Tibial artery (tissue), 4 donors: ENCODE measurements around the gene ABCG8.
A peak's percentile ranks its signal among the peaks of the same experiment; 100 is the strongest.

Source experiments
- DNase-seq, 2 donors: peaks; one replicate each; pipeline ENCODE4 v3.0.0-alpha.2; 2019
- H3K27ac ChIP-seq, 2 donors: fragments of 200-600 bp; sonication (generic) in 1 of 2; 1 replicate in 1 of 2; 2 replicates in 1 of 2; pipeline ENCODE4 v1.5.1; 2018 to 2019; ENCODE audit warnings: mild to moderate bottlenecking in 1 of 2
- H3K27me3 ChIP-seq, 2 donors: fragments of 200-600 bp; sonication (generic) in 1 of 2; one replicate each; pipeline versions ENCODE4 v1.5.1 to v1.6.0; 2016 to 2019
- H3K36me3 ChIP-seq, 3 donors: fragments of 200-600 bp; sonication (generic) in 2 of 3; one replicate each; pipeline ENCODE4 v1.5.1; 2016 to 2019; ENCODE audit warnings: mild to moderate bottlenecking in 2 of 3
- H3K4me1 ChIP-seq, 4 donors: fragments of 200-600 bp; sonication (generic) in 2 of 4; 1 replicate in 3 of 4; 2 replicates in 1 of 4; pipeline ENCODE4 v1.5.1; 2016 to 2019
- H3K4me3 ChIP-seq, 2 donors: fragments of 200-600 bp; sonication (generic) in 1 of 2; 1 replicate in 1 of 2; 2 replicates in 1 of 2; pipeline ENCODE4 v1.5.1; 2018 to 2019; ENCODE audit warnings: mild to moderate bottlenecking in 2 of 2
- H3K9me3 ChIP-seq, 3 donors: fragments of 200-600 bp; sonication (generic) in 1 of 3; one replicate each; pipeline ENCODE4 v1.5.1; 2016 to 2019
- CTCF ChIP-seq, 2 experiments: fragments of 200-600 bp in 1 of 2; fragments of 450-650 bp in 1 of 2; IDR thresholded peaks; one replicate each; pipeline ENCODE4 v1.5.1; 2017 to 2019; ENCODE audit warnings: antibody characterized with exemption in 2 of 2, mild to moderate bottlenecking in 1 of 2, moderate library complexity in 1 of 2
- intact Hi-C: fragments of 100-400 bp; cut with DNase I; formaldehyde crosslinking; loops from one replicate; pipeline ENCODE4 v1.15.0; 2023; ENCODE audit warnings: low total_unique reads

ABCG8 gene

GRCh38 chr2:43838560-43839267 lies at the start of gene ABCG8, which contains the start of gene ABCG5:
ABCG8 (plus strand) TSS chr2:43838971; CDS start chr2:43839054, 83 bp downstream.
ABCG5 (minus strand) TSS chr2:43838839; CDS start chr2:43838679, 160 bp downstream.
- Histone ChIP-seq H3K36me3 (no peaks in the 10 kb centered on the region), H3K4me1 (no peaks in the 10 kb centered on the region), H3K4me3 (no peak within 1 kb of the TSS), H3K27ac (no peak within 1 kb of the TSS), H3K27me3 (peaks cover 0 to 8% of the 10 kb centered on the region in 2 donors), H3K9me3 (no peaks in the 10 kb centered on the region)
- no peak for DNase-seq
- no peak for TF ChIP-seq CTCF (IDR thresholded peaks at IDR 0.05)
- intact Hi-C loops, result no loop called here

- no peak for TF ChIP-seq CTCF (IDR thresholded peaks at IDR 0.05)
- H3K4me1 ChIP-seq, result peaks cover 0 to 22% (median 4%) of the 10 kb centered on the region in 4 donors
- H3K36me3 ChIP-seq, result peaks cover 7 to 46% (median 14%) of the 10 kb centered on the region in 3 donors
- H3K27me3 ChIP-seq, result no peaks in the 10 kb centered on the region
- H3K9me3 ChIP-seq, result no peaks in the 10 kb centered on the region
- peak overlapping the region; percentile 26 to 42 for H3K27ac ChIP-seq
- H3K4me3 ChIP-seq, result no peak overlapping the region
- DNase-seq, result no peak
- intact Hi-C loops, result no loop called here
Observed at GRCh38 chr2:43790147-43790546, 48.6 kb upstream of the ABCG8 start.

GRCh38 chr2:43791035-43791765 lies 47.6 kb upstream of the ABCG8 start:
- H3K27me3 ChIP-seq, result no peaks in the 10 kb centered on the region
- no peaks in the 10 kb centered on the region for H3K9me3 ChIP-seq
- no peak overlapping the region for H3K4me3 ChIP-seq
- TF ChIP-seq CTCF (IDR thresholded peaks at IDR 0.05), result no peak
- no peak for DNase-seq
- H3K4me1 ChIP-seq, result peaks cover 0 to 22% (median 4%) of the 10 kb centered on the region in 4 donors
- intact Hi-C loops, result no loop called here
- peaks cover 7 to 54% (median 17%) of the 10 kb centered on the region in 3 donors for H3K36me3 ChIP-seq
- H3K27ac ChIP-seq, result peak overlapping the region; percentile 18 to 42

- no peak for TF ChIP-seq CTCF (IDR thresholded peaks at IDR 0.05)
- DNase-seq, result no peak
- Histone ChIP-seq H3K9me3 (no peaks in the 10 kb centered on the region), H3K4me1 (peaks cover 0 to 22% (median 4%) of the 10 kb centered on the region in 4 donors), H3K36me3 (peaks cover 7 to 58% (median 22%) of the 10 kb centered on the region in 3 donors), H3K4me3 (no peak overlapping the region), H3K27ac (no peak overlapping the region), H3K27me3 (no peaks in the 10 kb centered on the region)
- intact Hi-C loops, result no loop called here
Observed at GRCh38 chr2:43792653-43793052, 46.1 kb upstream of the ABCG8 start.

- no peaks in the 10 kb centered on the region for H3K27me3 ChIP-seq
- TF ChIP-seq CTCF (IDR thresholded peaks at IDR 0.05), result no peak
- no peaks in the 10 kb centered on the region for H3K9me3 ChIP-seq
- DNase-seq, result no peak
- intact Hi-C loops, result no loop called here
- peaks cover 0 to 14% (median 2%) of the 10 kb centered on the region in 4 donors for H3K4me1 ChIP-seq
- H3K4me3 ChIP-seq, result no peak overlapping the region
- H3K36me3 ChIP-seq, result peaks cover 7 to 41% (median 24%) of the 10 kb centered on the region in 3 donors
- no peak overlapping the region for H3K27ac ChIP-seq
Observed at GRCh38 chr2:43794956-43795355, 43.8 kb upstream of the ABCG8 start.
